NCI-H2107 treated with DMSO at 0.1 percent for 48 hours (cell line): ENCODE results near the gene ZSWIM6.
A peak's percentile ranks its signal among the peaks of the same experiment; 100 is the strongest.

ENCODE experiments used
- DNase-seq: peaks from one replicate; lab custom pipeline; 2025; ENCODE audit not compliant: unreplicated experiment; lab: John Stamatoyannopoulos, UW

ZSWIM6 gene

DNA sequence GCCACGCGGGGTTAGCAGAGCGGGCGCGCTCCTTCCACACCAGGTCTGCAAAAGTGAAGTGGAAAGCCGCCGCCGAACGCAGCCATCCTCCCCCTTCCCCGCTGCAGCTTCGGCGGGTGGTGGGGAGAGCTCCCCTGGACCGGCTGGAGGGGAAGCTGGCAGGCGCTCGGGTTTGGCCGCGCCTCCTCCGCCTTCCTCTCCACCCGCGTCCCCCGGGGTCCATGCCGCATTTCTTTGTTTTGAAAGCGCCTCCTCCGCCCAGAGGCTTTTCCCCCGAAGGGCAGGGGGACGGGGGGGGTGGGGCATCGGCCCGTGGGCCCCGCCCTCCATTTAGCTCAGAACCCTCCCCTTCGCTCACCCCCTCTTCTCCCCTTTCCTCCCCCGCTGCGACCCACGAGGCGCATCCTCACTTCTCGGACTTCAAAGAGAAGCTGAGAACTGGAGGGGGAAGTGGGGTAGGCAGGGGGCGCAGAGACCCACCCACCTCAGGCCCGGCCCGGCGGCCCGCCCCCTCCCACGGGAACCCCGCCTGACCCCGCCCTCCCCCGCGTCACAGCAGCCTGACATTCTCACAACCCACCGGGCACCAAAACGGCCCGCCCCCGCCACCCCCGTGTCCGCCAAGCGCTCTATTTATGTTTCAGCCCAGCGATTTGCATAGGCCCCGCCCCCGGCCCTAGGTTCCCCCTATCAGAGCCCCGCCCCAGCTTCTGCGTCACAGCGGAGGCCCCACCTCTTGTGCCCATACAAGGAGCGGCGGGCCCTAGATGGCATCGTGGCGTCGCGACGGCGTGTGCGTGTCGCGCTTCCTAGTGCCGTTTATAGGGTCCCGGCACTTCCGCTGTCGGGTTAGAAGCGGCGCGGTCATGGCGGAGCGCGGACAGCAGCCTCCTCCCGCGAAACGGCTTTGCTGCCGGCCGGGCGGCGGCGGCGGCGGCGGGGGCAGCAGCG, at the start of gene ZSWIM6:
ZSWIM6 (plus strand) TSS at position 852 of the 951 bp plus-strand sequence; CDS start at position 867, 15 bp downstream.
- DNase-seq, result peak; percentile 82

- DNase-seq, result no peak
These were observed 48.6 kb upstream of the ZSWIM6 start for GRCh38 chr5:61283471-61283870.

DNA sequence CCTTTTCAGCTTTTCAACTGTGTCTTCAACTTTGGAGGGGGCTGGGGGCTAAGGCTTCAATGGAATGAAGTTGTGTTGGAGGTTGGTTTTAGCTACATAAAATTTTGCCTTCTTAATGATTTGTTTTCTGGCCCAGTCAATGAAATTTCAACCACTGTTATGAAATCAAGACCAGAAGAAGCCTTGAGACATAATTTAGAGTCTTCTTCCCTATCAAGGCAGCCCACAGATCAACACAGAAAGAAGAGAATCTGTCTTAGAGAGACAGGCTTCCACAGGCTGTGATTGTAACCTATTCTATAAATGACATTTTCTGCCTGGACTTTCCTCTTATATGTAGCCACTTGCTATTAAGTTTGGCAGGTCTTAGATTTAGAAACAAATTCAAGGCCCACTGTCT, 46.5 kb upstream of the ZSWIM6 start:
- no peak for DNase-seq

DNA sequence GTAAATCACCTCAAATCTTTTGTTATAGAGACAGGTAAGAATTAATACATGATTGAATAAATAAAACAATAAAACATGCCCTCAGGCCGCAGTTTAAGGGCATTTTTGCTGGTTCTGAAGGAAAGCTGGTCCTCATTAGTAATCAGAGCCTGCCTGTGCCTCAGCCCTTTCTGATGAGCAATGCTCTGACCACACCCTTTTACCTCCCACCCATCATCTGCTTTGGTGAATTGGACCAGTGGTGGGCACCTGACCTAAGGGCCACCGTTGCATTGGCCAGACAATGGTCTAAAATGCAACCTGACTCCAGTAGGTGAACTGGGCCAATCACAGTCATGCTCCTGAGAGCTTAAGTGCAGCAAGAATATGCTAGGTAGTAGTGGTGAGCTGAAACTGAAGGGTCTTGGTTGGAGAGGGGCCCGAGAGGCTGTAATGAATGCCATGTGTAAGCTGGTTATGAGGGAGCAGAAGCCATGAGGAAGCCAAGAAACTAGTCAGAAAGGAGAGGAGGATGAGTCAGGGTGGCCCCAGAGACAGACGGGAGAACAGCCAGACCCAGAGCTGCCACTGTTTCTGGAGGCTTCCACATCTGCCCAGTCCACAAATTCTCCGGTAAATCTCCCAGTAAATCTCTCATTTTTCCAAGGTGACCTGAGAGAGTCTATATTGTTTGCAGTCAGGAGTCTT, 45.5 kb upstream of the ZSWIM6 start:
- no peak for DNase-seq

DNA sequence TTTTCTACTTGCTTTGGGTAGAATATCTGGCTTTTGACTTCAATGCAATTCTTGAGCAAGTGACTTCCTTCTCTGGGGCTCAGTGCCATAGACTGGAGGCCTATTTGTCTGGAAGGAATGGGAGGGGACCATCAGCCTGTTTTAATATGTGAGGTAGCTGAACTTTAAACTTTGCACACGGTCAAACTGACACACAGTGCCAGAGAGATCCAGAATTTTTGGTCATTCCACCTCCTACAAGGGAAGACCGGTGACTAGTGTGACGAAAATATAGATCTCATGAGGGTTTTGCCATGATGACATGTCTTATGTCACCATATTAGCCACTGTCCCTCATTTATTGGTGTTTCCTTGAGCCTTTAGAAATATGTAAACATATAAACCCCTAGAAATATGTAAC, 44.6 kb upstream of the ZSWIM6 start:
- DNase-seq, result no peak

GRCh38 chr5:61289241-61289640, 42.8 kb upstream of the ZSWIM6 start:
- DNase-seq, result no peak

GRCh38 chr5:61289669-61290306, 42.3 kb upstream of the ZSWIM6 start:
- no peak for DNase-seq

DNA sequence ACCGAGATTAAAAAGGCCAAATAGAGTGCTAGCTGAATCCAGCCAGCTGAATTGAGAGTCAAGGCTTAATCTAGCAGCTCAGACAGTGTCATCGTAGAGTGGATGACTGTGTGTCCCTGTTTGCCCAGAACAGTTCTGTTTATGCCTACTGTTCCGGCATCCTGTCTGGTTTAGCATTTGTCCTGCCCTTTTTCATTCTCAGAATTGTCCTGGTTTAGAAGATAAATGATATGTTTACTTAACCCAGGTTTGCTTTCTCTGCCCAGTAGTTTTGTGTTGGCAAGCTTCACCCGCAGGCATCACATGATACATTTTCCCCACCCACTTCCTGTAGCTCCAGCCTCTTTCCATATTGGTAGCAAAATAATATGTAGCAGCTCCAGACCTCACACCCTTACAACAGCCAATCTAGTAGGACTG, 41.3 kb upstream of the ZSWIM6 start:
- DNase-seq, result no peak

DNA sequence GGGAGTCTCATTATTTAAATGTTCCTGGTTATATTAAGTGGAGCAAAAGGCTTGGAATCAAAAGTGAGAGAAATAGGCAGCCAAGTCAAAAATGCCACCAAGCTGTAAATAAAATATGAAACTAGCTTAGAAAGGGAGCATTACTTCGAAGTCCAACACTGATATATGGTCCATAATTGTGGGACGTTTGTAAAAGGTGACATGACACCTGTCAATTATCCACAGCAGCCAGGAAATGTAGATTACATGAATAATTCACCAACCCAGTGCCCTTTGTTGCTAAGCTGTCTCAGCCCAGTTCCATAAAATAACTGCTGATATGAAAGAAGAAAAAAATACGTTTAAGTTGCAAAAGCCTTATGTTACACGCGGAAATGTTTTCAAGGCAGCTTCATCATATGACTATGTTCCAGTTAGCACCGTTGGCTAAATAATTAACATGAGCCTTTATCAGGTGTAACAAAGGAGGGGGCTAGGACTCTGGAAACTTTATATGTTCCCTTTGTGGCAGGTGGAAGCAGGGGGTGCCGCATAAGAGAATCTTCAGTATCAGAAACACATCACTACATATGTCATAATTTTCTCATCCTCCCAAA, 39.9 kb upstream of the ZSWIM6 start:
- no peak for DNase-seq

DNA sequence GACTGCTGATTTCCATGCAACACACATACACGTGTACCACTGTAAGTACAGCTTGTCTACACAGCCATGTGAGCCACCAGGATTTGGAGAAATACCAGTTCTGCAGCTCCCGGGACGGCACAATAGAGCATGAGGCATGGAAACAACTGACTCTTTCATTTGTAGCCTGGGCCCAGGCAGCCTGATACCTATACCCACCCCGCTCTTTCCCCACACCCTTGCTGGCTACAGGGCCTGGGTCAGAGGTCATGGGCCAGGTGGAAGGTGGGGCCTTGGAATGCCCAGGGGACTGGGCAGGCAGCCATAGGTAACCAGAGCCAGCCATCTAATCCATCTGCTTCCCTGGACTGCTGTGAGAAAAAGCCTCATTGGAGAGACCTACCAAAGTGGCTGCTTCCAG, 39.0 kb upstream of the ZSWIM6 start:
- DNase-seq, result no peak

DNA sequence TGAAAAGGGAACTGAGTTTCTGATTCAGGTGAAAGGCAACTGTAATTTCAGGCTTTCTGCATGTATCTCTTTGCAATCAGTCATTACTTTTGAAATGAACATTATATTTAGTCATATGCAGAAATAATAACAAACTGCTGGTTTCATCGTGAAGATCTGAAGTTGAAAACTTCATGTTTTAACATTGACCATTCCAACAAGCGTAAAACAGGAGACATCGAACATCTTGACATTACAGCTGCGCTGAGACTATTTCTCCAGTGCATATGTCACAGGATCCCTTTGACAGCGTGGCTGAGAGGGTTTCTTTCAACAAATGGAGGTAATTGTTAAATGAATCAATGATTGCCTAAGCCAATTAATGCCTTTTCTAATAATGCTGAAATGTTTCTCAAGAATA, 38.2 kb upstream of the ZSWIM6 start:
- no peak for DNase-seq

- DNase-seq, result no peak
These were observed 36.7 kb upstream of the ZSWIM6 start for GRCh38 chr5:61295365-61295764.

DNA sequence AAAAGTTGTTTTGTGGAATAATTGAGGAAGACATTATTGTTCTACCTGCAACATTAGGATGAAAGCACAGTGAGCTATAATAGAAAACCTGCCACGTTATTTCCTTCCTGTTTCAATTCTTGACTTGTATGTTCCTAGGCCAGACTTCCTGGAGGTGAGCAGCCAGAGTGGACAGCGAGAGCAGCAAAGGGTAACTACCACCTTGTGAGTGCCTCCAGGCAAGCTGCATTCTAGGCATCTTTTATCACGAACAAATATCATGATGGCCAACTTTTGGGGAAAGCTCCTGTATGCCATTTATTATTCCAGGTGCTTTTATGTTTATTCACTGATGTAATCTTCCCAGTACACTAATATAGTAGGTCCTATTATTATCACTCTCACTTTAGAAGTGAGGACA, 34.0 kb upstream of the ZSWIM6 start:
- DNase-seq, result no peak

- DNase-seq, result peak; percentile 16
These were observed 33.5 kb upstream of the ZSWIM6 start for GRCh38 chr5:61298580-61298979.

DNA sequence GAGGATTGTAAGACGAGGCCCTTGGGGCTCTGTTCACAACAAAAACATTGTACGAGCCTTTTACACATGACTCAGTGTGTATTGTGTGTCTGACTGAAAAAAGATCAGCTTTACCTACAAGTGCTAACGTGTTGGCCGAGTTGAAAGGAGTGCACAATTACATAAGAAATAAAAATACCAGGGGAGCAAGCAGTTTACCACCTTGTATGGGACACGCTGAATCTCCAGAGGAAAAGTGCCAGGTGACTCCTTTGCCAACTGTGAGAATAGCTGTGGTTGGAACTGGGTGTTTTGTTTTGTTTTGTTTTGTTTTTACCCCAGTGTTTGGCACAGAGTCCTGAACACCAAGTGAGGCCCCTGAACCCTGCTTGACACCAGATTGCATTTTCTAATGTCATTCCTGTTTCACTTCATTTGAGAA, 32.8 kb upstream of the ZSWIM6 start:
- DNase-seq, result no peak

DNA sequence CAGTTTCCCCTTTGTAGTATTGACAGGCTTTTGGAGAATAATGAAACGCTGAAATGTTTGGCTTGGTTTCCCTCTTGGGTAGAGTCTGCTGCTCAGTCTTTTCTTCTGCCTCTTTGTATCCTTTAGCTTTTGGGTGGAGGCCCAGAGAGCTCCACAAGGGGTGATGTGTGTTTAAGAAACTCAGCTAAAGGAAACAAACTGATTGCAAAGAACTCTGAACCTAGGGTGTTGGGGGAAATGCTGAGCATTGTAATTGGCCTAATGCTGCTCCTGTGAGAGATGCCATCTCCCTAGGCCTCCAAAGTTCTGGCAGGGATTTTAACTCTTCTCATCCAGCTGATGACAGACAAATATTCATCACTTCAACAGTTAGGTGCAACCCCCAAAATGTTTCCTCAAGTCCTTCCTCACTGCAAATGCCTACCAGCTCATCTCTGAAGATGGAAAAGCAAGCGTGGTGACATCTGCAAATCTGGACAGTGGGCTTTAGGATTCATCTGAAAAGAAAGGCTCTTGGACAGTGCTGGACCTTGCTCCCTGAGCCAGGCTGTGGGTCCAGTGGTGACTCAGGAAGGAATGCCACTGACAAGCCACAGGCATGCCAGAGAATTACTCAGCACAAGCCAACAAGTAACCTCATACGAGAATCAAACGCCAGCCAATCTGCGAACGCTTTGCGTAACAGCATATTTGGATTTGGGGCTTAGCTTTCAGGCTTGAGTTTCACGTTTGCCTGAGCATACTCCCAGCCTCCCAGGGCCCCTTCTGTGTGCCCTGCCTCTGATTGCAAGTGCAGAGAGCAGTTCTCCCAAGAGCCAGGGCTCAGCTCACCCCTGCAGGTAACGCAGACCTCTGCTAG, 30.5 kb upstream of the ZSWIM6 start:
- DNase-seq, result no peak

DNA sequence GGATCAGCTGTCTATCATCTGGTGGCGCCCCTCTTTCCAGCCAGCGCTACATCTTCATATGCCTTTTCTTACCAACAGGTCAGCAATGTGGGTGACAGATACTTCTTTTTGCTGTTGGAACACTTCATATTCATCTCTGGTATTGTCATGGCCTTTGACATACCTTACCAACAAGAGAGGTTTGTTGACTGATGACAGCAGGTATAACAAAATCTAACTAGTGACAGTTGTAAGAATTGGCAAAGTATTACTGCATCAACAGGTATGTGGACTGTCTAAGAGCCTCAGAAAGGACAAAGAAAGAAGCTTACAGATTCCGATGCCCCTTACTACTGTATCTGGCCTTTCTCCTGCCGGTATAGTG, 29.9 kb upstream of the ZSWIM6 start:
- no peak for DNase-seq

- no peak for DNase-seq
These were observed 28.7 kb upstream of the ZSWIM6 start for GRCh38 chr5:61303346-61303745.

DNA sequence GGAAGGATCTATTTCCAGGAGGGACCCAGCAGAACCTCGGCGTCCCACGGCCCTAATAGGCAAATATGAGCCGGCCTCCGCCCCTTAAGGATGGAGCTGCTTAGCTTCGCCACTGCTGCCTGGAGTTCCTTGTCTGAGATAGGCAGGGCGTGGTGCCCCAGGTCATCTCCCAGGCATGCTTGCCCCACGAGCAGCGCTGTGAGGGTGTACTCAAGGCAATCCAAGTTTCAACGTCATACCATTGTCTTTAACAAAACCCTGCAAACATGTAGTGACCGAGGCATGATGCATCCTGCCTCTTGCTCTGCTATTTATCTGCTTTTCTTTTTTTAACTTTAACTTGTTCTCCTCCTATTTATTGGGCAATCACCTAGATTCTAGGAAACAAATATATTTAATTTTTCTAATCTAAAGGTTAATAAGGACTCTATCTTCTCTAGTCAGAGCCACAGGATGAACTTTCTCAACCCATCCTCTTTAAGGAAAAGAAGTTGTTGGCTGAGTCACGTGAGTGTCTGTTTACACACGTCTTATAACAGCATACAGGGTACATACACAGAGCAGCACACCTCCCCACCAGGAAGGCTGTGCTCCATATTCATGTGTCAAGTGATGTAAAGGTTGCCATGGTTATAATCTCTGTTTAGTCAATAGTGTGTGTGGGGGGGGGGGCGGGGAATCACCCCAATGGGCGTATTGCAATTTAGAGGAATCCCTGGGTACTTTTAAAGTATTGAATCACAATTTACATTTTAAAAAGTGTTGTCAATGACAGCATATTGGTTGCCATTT, 27.3 kb upstream of the ZSWIM6 start:
- DNase-seq, result no peak
